Endothelial cell of umbilical vein (primary cell): ENCODE measurements around the gene CCS. TPM values are rescaled to one million over a fixed set of nuclear protein-coding genes. Genes with fewer than 3 reads are reported as not detected.

Source experiments
- BruUV-seq: library from RNA; stranded (reverse); fragments of 400-500 nt; replicated peaks from 2 replicates; lab custom pipeline; 2021; lab: Mats Ljungman, UMichigan
- CTCF ChIA-PET: fragments of 300-600, 350-600 bp; sonication (Branson Sonifier 250); formaldehyde crosslinking; loops from one replicate; lab custom pipeline; 2021; ENCODE audit warnings: antibody characterized with exemption, inconsistent platforms; lab: Charles Lee
- POLR2A ChIA-PET: fragments of 300-600, 350-600 bp; sonication (Branson Sonifier 250); formaldehyde crosslinking; loops from one replicate; lab custom pipeline; 2021; ENCODE audit warnings: antibody characterized with exemption, inconsistent platforms; lab: Charles Lee
- DNase-seq: peaks from one replicate; pipeline ENCODE4 v3.0.0-alpha.2; 2011; ENCODE audit warnings: low read depth, low spot score
- FAIRE-seq: peaks from 2 replicates; lab custom pipeline; 2011; peaks lifted over from hg19 to GRCh38; lab: Jason Lieb, UNC
- H2AFZ ChIP-seq: 2 replicates; pipeline ENCODE4 v1.6.0; 2012; ENCODE audit warnings: low read depth, low read length, control low read depth, inconsistent platforms
- H3K27ac ChIP-seq: 2 replicates; pipeline ENCODE4 v1.5.1; 2011; ENCODE audit warnings: low read depth, mild to moderate bottlenecking, control low read depth, low read length, moderate library complexity; ENCODE audit not compliant: insufficient read depth
- H3K27me3 ChIP-seq, 2 experiments: 2 replicates each; pipeline versions ENCODE4 v1.6.0 to v1.6.1; 2011; ENCODE audit warnings: low read length in 2 of 2, mixed read lengths in 1 of 2; ENCODE audit not compliant: control insufficient read depth in 2 of 2, insufficient read depth in 2 of 2
- H3K36me3 ChIP-seq, 2 experiments: 2 replicates in 1 of 2; 3 replicates in 1 of 2; pipeline ENCODE4 v1.5.1; 2011; ENCODE audit warnings: low read length in 2 of 2, mild to moderate bottlenecking in 1 of 2, moderate library complexity in 1 of 2; ENCODE audit not compliant: control insufficient read depth in 2 of 2, insufficient read depth in 2 of 2; ENCODE audit errors: extremely low read depth in 1 of 2
- H3K4me1 ChIP-seq: 3 replicates; pipeline ENCODE4 v1.5.1; 2011; ENCODE audit warnings: mild to moderate bottlenecking, low read length; ENCODE audit not compliant: control insufficient read depth, insufficient read depth; ENCODE audit errors: extremely low read depth
- H3K4me2 ChIP-seq: 2 replicates; pipeline ENCODE4 v1.6.1; 2011; ENCODE audit warnings: low read length, control low read depth, mixed read lengths; ENCODE audit not compliant: insufficient read depth
- H3K4me3 ChIP-seq, 3 experiments: fragments of 200-600 bp in 1 of 3; sonication (generic), shearing (Covaris generic) in 1 of 3; replicated peaks in 1 of 3; 2 replicates each; pipeline ENCODE4 v1.5.1; 2011 to 2016; ENCODE audit warnings: control low read depth in 3 of 3, low read length in 3 of 3, mild to moderate bottlenecking in 2 of 3, inconsistent platforms in 1 of 3, low read depth in 1 of 3, moderate library complexity in 1 of 3; ENCODE audit not compliant: insufficient read depth in 1 of 3
- H3K79me2 ChIP-seq: 2 replicates; pipeline ENCODE4 v1.6.0; 2012; ENCODE audit warnings: low read length, inconsistent platforms; ENCODE audit not compliant: control insufficient read depth, insufficient read depth
- H3K9ac ChIP-seq: replicated peaks from 2 replicates; pipeline ENCODE3; 2011; ENCODE audit warnings: low read length, control low read depth; ENCODE audit not compliant: insufficient read depth; ENCODE audit errors: extremely low read depth
- H3K9me1 ChIP-seq: replicated peaks from 3 replicates; pipeline ENCODE4 v1.6.0; 2011; ENCODE audit warnings: mild to moderate bottlenecking, low read length; ENCODE audit not compliant: control insufficient read depth, insufficient read depth; ENCODE audit errors: extremely low read depth
- H3K9me3 ChIP-seq: replicated peaks from 2 replicates; pipeline ENCODE4 v1.5.1; 2012; ENCODE audit warnings: low read length, inconsistent platforms; ENCODE audit not compliant: control insufficient read depth, insufficient read depth
- H4K20me1 ChIP-seq: replicated peaks from 2 replicates; pipeline ENCODE3; 2011; ENCODE audit warnings: mild to moderate bottlenecking, low read length; ENCODE audit not compliant: control insufficient read depth, insufficient read depth; ENCODE audit errors: extremely low read depth
- CTCF ChIP-seq, 2 donors: IDR thresholded peaks; 1 replicate in 1 of 2; 2 replicates in 1 of 2; pipeline ENCODE4 v1.5.1; 2011; ENCODE audit warnings: low read length in 2 of 2, mild to moderate bottlenecking in 2 of 2, moderate library complexity in 2 of 2, control low read depth in 1 of 2, inconsistent platforms in 1 of 2, low read depth in 1 of 2; ENCODE audit not compliant: insufficient read depth in 1 of 2; ENCODE audit errors: extremely low read depth in 1 of 2
- EZH2 ChIP-seq: IDR thresholded peaks from 2 replicates; pipeline ENCODE4 v1.6.1; 2012; ENCODE audit warnings: borderline replicate concordance, low read depth, mild to moderate bottlenecking, moderate library complexity, low read length, inconsistent platforms; ENCODE audit not compliant: severe bottlenecking
- FOS ChIP-seq: IDR thresholded peaks from 2 replicates; pipeline ENCODE4 v1.6.1; 2011; ENCODE audit warnings: mild to moderate bottlenecking, low read length, moderate library complexity, borderline replicate concordance; ENCODE audit not compliant: insufficient read depth
- GATA2 ChIP-seq: IDR thresholded peaks from 2 replicates; pipeline ENCODE4 v1.7.0; 2011; ENCODE audit warnings: low read depth, mild to moderate bottlenecking, moderate library complexity, mixed read lengths, low read length; ENCODE audit not compliant: insufficient read length, insufficient read depth
- JUN ChIP-seq: IDR thresholded peaks from 2 replicates; pipeline ENCODE4 v1.6.1; 2011; ENCODE audit warnings: borderline replicate concordance, low read depth; ENCODE audit not compliant: insufficient read length, insufficient read depth
- MYC ChIP-seq: IDR thresholded peaks from one replicate; pipeline ENCODE4 v1.6.1; 2011; ENCODE audit warnings: mild to moderate bottlenecking, low read depth, low read length
- POLR2A ChIP-seq: IDR thresholded peaks from 2 replicates; pipeline ENCODE4 v1.6.1; 2012; ENCODE audit warnings: low read depth, mild to moderate bottlenecking, control low read depth, low read length
- POLR2AphosphoS5 ChIP-seq: IDR thresholded peaks from 2 replicates; pipeline ENCODE4 v1.6.1; 2012; ENCODE audit warnings: low read depth, mild to moderate bottlenecking, control low read depth, low read length, moderate library complexity; ENCODE audit not compliant: insufficient read depth
- dilution Hi-C: fragments of 300-500 bp; cut with MboI; formaldehyde crosslinking; loops from one replicate; pipeline ENCODE4 v1.15.0; 2019; ENCODE audit warnings: low sequenced_read_pairs; ENCODE audit not compliant: extremely low pct_ligation_motif_present
- intact Hi-C: fragments of 100-400 bp; cut with micrococcal nuclease; formaldehyde crosslinking; loops from one replicate; pipeline ENCODE4 v1.10.0; 2022
- polyA plus RNA-seq, 4 experiments: library from polyadenylated mRNA; depleted of rRNA in 3 of 4; stranded (reverse) in 3 of 4; unstranded in 1 of 4; fragments of >200 nt; gene quantifications; 2 replicates each; pipeline versions ENCODE4 v1.2.1 to v1.2.3, GENCODE V29; 2011 to 2012; ENCODE audit warnings: missing spikeins in 1 of 4
- total RNA-seq: library from RNA; stranded (reverse); gene quantifications from 2 replicates; pipeline ENCODE4 v1.2.3, GENCODE V29; 2021
- TF ChIP-seq, protein P1 (sequence below): IDR thresholded peaks from 2 replicates; pipeline ENCODE4 v1.6.1; 2011; ENCODE audit not compliant: insufficient read depth, insufficient read length

Gene CCS
- total and polyA plus RNA-seq, 2 donors (not counting 3 experiments of a cell fraction or from before 2014, with no cell fraction given), result 38.7 to 39.0 TPM

DNA sequence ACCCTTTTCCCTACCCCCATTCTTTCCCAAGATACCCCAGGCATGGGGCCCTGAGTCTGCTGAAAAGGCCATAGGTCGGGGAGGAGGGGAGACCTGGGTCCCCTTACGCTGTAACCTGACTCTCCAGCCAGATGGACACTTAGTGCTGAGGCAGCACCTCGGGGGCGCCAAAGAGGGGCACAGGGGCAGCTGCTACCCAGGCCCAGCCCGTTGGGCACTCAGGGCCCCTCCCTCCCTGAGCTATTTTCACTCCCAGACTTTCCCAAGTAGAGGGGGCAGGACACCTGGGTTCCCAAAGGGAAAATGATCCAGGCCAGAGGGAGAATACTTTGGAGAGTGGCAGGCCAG, 45.3 kb upstream of the CCS start:
- H3K36me3 ChIP-seq, result no peaks in the 10 kb centered on the region
- H3K9me1 ChIP-seq, result no peaks in the 10 kb centered on the region
- BruUV-seq, result no TSS peak
- dilution Hi-C loops, result no loop called here
- CTCF ChIA-PET, result no interaction called here
- H3K4me2 ChIP-seq, result no peak overlapping the region
- no peak overlapping the region for H3K27ac ChIP-seq
- H3K79me2 ChIP-seq, result peaks cover 5% of the 10 kb centered on the region
- POLR2A ChIA-PET, result no interaction called here
- DNase-seq, result no peak
- H3K4me3 ChIP-seq, result no peak overlapping the region
- H3K27me3 ChIP-seq, result no peaks in the 10 kb centered on the region
- peaks cover 31% of the 10 kb centered on the region for H3K4me1 ChIP-seq
- no peak overlapping the region for H2AFZ ChIP-seq
- H3K9me3 ChIP-seq, result no peaks in the 10 kb centered on the region
- FAIRE-seq, result no peak
- H3K9ac ChIP-seq, result no peak overlapping the region
- intact Hi-C loops, result loop anchor here (2.0 kb wide), 1 partner anchor 67 kb away; the partner anchor contains the start of gene DPP3
- TF ChIP-seq POLR2A, result no peak
- TF ChIP-seq CTCF (IDR thresholded peaks at IDR 0.05; ENCODE audit: extremely low read depth in 1 of 2, insufficient read depth in 1 of 2, low read depth in 1 of 2, low read length in 2 of 2), result no peak
- TF ChIP-seq EZH2, result no peak
- no peak for TF ChIP-seq POLR2AphosphoS5
- no peak for TF ChIP-seq MYC
- TF ChIP-seq FOS, result no peak
- H4K20me1 ChIP-seq, result no peaks in the 10 kb centered on the region

GRCh38 chr11:66548041-66548440, 44.9 kb upstream of the CCS start:
- dilution Hi-C loops, result no loop called here
- Histone ChIP-seq H3K9me3 (no peaks in the 10 kb centered on the region), H3K9me1 (no peaks in the 10 kb centered on the region), H4K20me1 (no peaks in the 10 kb centered on the region), H3K36me3 (no peaks in the 10 kb centered on the region), H3K9ac (no peak overlapping the region), H3K27me3 (no peaks in the 10 kb centered on the region), H3K4me1 (peaks cover 27% of the 10 kb centered on the region), H3K27ac (no peak overlapping the region), H3K79me2 (peaks cover 5% of the 10 kb centered on the region), H3K4me3 (no peak overlapping the region), H3K4me2 (no peak overlapping the region), H2AFZ (no peak overlapping the region)
- CTCF ChIA-PET, result no interaction called here
- DNase-seq, result no peak
- POLR2A ChIA-PET, result no interaction called here
- TF ChIP-seq POLR2A (no peak), FOS (no peak), EZH2 (no peak), POLR2AphosphoS5 (no peak), JUN (no peak), MYC (no peak), CTCF (IDR thresholded peaks at IDR 0.05; ENCODE audit: extremely low read depth in 1 of 2, insufficient read depth in 1 of 2, low read depth in 1 of 2, low read length in 2 of 2) (no peak), GATA2 (no peak)
- TF ChIP-seq, protein P1, sequence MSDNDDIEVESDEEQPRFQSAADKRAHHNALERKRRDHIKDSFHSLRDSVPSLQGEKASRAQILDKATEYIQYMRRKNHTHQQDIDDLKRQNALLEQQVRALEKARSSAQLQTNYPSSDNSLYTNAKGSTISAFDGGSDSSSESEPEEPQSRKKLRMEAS, result no peak
- FAIRE-seq, result no peak
- no TSS peak for BruUV-seq
- intact Hi-C loops, result no loop called here
